Neural cell (in vitro differentiated cells): ENCODE results near the gene KIF6. TPM values are rescaled to one million over a fixed set of nuclear protein-coding genes. Genes with fewer than 3 reads are reported as not detected.

Experiments
- H2AFZ ChIP-seq: fragments of 200-600, 300-800 bp; sonication (generic), shearing (Covaris generic); 2 replicates; pipeline ENCODE4 v1.6.0; 2014; ENCODE audit warnings: low read depth, mild to moderate bottlenecking, antibody characterized with exemption, low read length, moderate library complexity
- H3F3A ChIP-seq: fragments of 200-600 bp; shearing (Covaris generic); 2 replicates; pipeline ENCODE4 v1.6.1; 2016; ENCODE audit warnings: mild to moderate bottlenecking, moderate library complexity, mixed read lengths, antibody characterized with exemption, low read length; ENCODE audit not compliant: insufficient read depth, poor library complexity, severe bottlenecking
- H3K27ac ChIP-seq: fragments of 200-600, 300-800 bp; sonication (generic), shearing (Covaris generic); 2 replicates; pipeline ENCODE4 v1.5.1; 2014; ENCODE audit warnings: mild to moderate bottlenecking, low read length, moderate library complexity
- H3K27me3 ChIP-seq: fragments of 300-800, 200-600 bp; sonication (generic), shearing (Covaris generic); 2 replicates; pipeline ENCODE4 v1.6.0; 2014; ENCODE audit warnings: mild to moderate bottlenecking, low read depth, low read length, moderate library complexity; ENCODE audit not compliant: insufficient read depth
- H3K36me3 ChIP-seq: fragments of 300-800, 200-600 bp; sonication (generic), shearing (Covaris generic); 2 replicates; pipeline ENCODE4 v1.5.1; 2014; ENCODE audit warnings: mild to moderate bottlenecking, antibody characterized with exemption, low read length, moderate library complexity; ENCODE audit not compliant: insufficient read depth
- H3K4me2 ChIP-seq: fragments of 300-800, 200-600 bp; sonication (generic), shearing (Covaris generic); 2 replicates; pipeline ENCODE4 v1.6.0; 2014; ENCODE audit warnings: mild to moderate bottlenecking, low read length
- H3K4me3 ChIP-seq: fragments of 300-800, 200-600 bp; sonication (generic), shearing (Covaris generic); 2 replicates; pipeline ENCODE4 v1.5.1; 2014; ENCODE audit warnings: mild to moderate bottlenecking, low read length, moderate library complexity
- H3K79me2 ChIP-seq: fragments of 200-600 bp; shearing (Covaris generic); replicated peaks from 2 replicates; pipeline ENCODE4 v1.6.0; 2014; ENCODE audit warnings: mild to moderate bottlenecking, low read length, moderate library complexity; ENCODE audit not compliant: insufficient read depth
- H3K9ac ChIP-seq: fragments of 300-800, 200-600 bp; sonication (generic), shearing (Covaris generic); 2 replicates; pipeline ENCODE4 v1.6.1; 2016; ENCODE audit warnings: mild to moderate bottlenecking, low read length, mixed read lengths
- H3K9me2 ChIP-seq: fragments of 200-600 bp; shearing (Covaris generic); 2 replicates; pipeline ENCODE4 v1.6.1; 2016; ENCODE audit warnings: mild to moderate bottlenecking, low read length, mixed read lengths; ENCODE audit not compliant: insufficient read depth
- H3K9me3 ChIP-seq: fragments of 200-600, 300-800 bp; sonication (generic), shearing (Covaris generic); 2 replicates; pipeline ENCODE4 v1.6.1; 2016; ENCODE audit warnings: mild to moderate bottlenecking, mixed run types, low read length, moderate library complexity, mixed read lengths
- H4K20me1 ChIP-seq: fragments of 200-600 bp; shearing (Covaris generic); 2 replicates; pipeline ENCODE4 v1.6.1; 2016; ENCODE audit warnings: mild to moderate bottlenecking, mixed run types; ENCODE audit not compliant: insufficient read depth
- EP300 ChIP-seq: fragments of 450-650 bp; conservative IDR thresholded peaks from 2 replicates; pipeline ENCODE4 v1.6.1; 2014; ENCODE audit warnings: antibody characterized with exemption, mild to moderate bottlenecking, moderate library complexity; ENCODE audit not compliant: poor library complexity, severe bottlenecking
- EZH2 ChIP-seq: fragments of 200-600, 300-800 bp; shearing (Covaris generic), sonication (generic); IDR thresholded peaks from 2 replicates; pipeline ENCODE4 v1.6.1; 2014; ENCODE audit warnings: antibody characterized with exemption, low read length, borderline replicate concordance, mild to moderate bottlenecking; ENCODE audit not compliant: insufficient read depth, poor library complexity, severe bottlenecking
- MXI1 ChIP-seq: fragments of 450-650 bp; conservative IDR thresholded peaks from 2 replicates; pipeline ENCODE4 v1.6.1; 2014; ENCODE audit warnings: antibody characterized with exemption, mild to moderate bottlenecking; ENCODE audit not compliant: poor library complexity, severe bottlenecking
- POLR2AphosphoS5 ChIP-seq: IDR thresholded peaks from 2 replicates; pipeline ENCODE4 v1.6.1; 2012
- RAD21 ChIP-seq: fragments of 450-650 bp; conservative IDR thresholded peaks from 2 replicates; pipeline ENCODE4 v1.6.1; 2014; ENCODE audit warnings: antibody characterized with exemption, mild to moderate bottlenecking, moderate library complexity
- REST ChIP-seq: IDR thresholded peaks from 2 replicates; pipeline ENCODE4 v1.6.1; 2012; ENCODE audit warnings: borderline replicate concordance
- SMC3 ChIP-seq: fragments of 450-650 bp; conservative IDR thresholded peaks from 2 replicates; pipeline ENCODE4 v1.6.1; 2014; ENCODE audit warnings: antibody characterized with exemption, mild to moderate bottlenecking, moderate library complexity; ENCODE audit not compliant: poor library complexity
- TAF1 ChIP-seq: IDR thresholded peaks from 2 replicates; pipeline ENCODE4 v1.6.1; 2012; ENCODE audit warnings: low read depth
- polyA plus RNA-seq: library from polyadenylated mRNA; depleted of rRNA; stranded (reverse); fragments of >200 nt; gene quantifications from 2 replicates; pipeline ENCODE4 v1.2.3, GENCODE V29; 2014
- TF ChIP-seq, protein P1 (sequence below): fragments of 450-650 bp; IDR thresholded peaks from 2 replicates; pipeline ENCODE4 v1.5.1; 2014; ENCODE audit warnings: antibody characterized with exemption, mild to moderate bottlenecking, moderate library complexity; ENCODE audit not compliant: poor library complexity, severe bottlenecking

KIF6 gene
- polyA plus RNA-seq, 1 donor from 2014 or later = 2.1 TPM

GRCh38 chr6:39577446-39578165, 147.6 kb downstream of the KIF6 start:
- H3F3A ChIP-seq = no peaks in the 10 kb centered on the region
- H3K9me2 ChIP-seq = no peaks in the 10 kb centered on the region
- H3K4me2 ChIP-seq = no peak overlapping the region
- H3K9me3 ChIP-seq = no peaks in the 10 kb centered on the region
- H4K20me1 ChIP-seq = no peaks in the 10 kb centered on the region
- no peak overlapping the region for H3K27ac ChIP-seq
- H2AFZ ChIP-seq = no peak overlapping the region
- TF ChIP-seq, protein P1, sequence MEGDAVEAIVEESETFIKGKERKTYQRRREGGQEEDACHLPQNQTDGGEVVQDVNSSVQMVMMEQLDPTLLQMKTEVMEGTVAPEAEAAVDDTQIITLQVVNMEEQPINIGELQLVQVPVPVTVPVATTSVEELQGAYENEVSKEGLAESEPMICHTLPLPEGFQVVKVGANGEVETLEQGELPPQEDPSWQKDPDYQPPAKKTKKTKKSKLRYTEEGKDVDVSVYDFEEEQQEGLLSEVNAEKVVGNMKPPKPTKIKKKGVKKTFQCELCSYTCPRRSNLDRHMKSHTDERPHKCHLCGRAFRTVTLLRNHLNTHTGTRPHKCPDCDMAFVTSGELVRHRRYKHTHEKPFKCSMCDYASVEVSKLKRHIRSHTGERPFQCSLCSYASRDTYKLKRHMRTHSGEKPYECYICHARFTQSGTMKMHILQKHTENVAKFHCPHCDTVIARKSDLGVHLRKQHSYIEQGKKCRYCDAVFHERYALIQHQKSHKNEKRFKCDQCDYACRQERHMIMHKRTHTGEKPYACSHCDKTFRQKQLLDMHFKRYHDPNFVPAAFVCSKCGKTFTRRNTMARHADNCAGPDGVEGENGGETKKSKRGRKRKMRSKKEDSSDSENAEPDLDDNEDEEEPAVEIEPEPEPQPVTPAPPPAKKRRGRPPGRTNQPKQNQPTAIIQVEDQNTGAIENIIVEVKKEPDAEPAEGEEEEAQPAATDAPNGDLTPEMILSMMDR = no peak
- TF ChIP-seq POLR2AphosphoS5 (no peak), RAD21 (no peak)
- no peaks in the 10 kb centered on the region for H3K27me3 ChIP-seq
- no peaks in the 10 kb centered on the region for H3K79me2 ChIP-seq
- H3K4me3 ChIP-seq = no peak overlapping the region
- no peaks in the 10 kb centered on the region for H3K36me3 ChIP-seq
- H3K9ac ChIP-seq = no peak overlapping the region

DNA sequence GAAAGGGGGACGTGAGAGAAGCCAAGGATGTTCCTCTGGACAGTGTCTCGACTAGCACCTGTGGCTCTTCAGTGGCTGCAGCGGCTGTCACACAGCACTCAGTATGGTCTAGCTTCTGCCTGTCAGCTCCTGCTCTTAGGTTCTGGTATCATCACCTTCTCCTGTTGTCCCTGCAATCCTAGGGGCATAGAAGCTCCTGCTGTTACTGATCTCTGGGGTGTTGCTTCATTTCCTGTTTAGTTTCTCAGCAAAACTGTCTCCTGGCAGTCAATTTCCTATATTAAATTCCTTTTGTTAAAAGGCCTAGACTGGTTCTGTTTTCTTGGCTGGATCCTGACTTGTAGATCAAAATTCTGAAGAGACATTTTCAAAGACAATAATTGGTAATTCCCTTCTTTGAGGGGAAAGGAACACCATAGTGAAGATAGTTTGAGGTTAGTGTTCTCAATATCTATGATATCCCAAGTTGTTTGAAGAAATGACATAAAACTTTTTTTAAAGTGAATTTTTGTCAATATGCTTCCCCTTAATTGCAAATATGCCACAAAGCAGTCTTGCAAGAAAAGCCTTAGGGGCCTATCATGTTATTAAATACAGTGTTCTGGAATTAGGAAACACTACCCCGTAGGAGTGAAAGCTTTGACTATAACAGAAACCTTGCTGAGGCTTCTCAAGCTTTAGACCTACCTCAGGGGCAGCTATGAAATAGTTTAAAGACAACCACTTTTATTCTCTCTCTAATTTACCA, 148.5 kb downstream of the KIF6 start:
- no peak overlapping the region for H3K27ac ChIP-seq
- no peak for TF ChIP-seq EP300
- TF ChIP-seq EZH2 = no peak
- TF ChIP-seq SMC3 = no peak
- TF ChIP-seq TAF1 = no peak
- TF ChIP-seq REST = no peak
- no peak for TF ChIP-seq POLR2AphosphoS5
- no peak for TF ChIP-seq RAD21
- TF ChIP-seq, protein P1 = no peak
- no peak for TF ChIP-seq MXI1
- H2AFZ ChIP-seq = no peak overlapping the region
- no peaks in the 10 kb centered on the region for H4K20me1 ChIP-seq
- no peaks in the 10 kb centered on the region for H3K36me3 ChIP-seq
- no peak overlapping the region for H3K9ac ChIP-seq
- H3K27me3 ChIP-seq = no peaks in the 10 kb centered on the region
- H3K4me3 ChIP-seq = no peak overlapping the region
- H3K79me2 ChIP-seq = no peaks in the 10 kb centered on the region
- H3K4me2 ChIP-seq = no peak overlapping the region
- no peaks in the 10 kb centered on the region for H3F3A ChIP-seq
- H3K9me2 ChIP-seq = no peaks in the 10 kb centered on the region
- H3K9me3 ChIP-seq = no peaks in the 10 kb centered on the region
